Medulla oblongata (tissue), 1 donor: ENCODE data around the gene PITPNB.
A peak's percentile ranks its signal among the peaks of the same experiment; 100 is the strongest.

Experiments used
- DNase-seq: peaks from one replicate; pipeline ENCODE4 v3.0.0-alpha.2; 2015; ENCODE audit errors: extremely low spot score

PITPNB gene

GRCh38 chr22:27880778-27881394 lies 38.2 kb downstream of the PITPNB start:
- peak; percentile 95 for DNase-seq

GRCh38 chr22:27879923-27880322 lies 39.1 kb downstream of the PITPNB start:
- peak; percentile 54 for DNase-seq

GRCh38 chr22:27878541-27878940 lies 40.5 kb downstream of the PITPNB start:
- no peak for DNase-seq

- no peak for DNase-seq
These were observed 41.6 kb downstream of the PITPNB start for GRCh38 chr22:27877501-27877900.

- DNase-seq: peak; percentile 50
These were observed 42.4 kb downstream of the PITPNB start for GRCh38 chr22:27876684-27877083.

GRCh38 chr22:27875951-27876350 lies 43.1 kb downstream of the PITPNB start:
- no peak for DNase-seq

- DNase-seq: no peak
These were observed 44.3 kb downstream of the PITPNB start for GRCh38 chr22:27874764-27875163.

GRCh38 chr22:27874185-27874584 lies 44.9 kb downstream of the PITPNB start:
- DNase-seq: peak; percentile 58

- peak; percentile 69 for DNase-seq
These were observed 45.6 kb downstream of the PITPNB start for GRCh38 chr22:27873472-27873871.

GRCh38 chr22:27872488-27872887 lies 46.6 kb downstream of the PITPNB start:
- DNase-seq: no peak

- no peak for DNase-seq
These were observed 47.6 kb downstream of the PITPNB start for GRCh38 chr22:27871306-27872014.

GRCh38 chr22:27870234-27871191 lies 48.5 kb downstream of the PITPNB start:
- DNase-seq: no peak

GRCh38 chr22:27868732-27869282 lies 50.2 kb downstream of the PITPNB start:
- no peak for DNase-seq

GRCh38 chr22:27867953-27868731 lies 50.9 kb downstream of the PITPNB start:
- DNase-seq: no peak

GRCh38 chr22:27867085-27867952 lies 51.7 kb downstream of the PITPNB start:
- no peak for DNase-seq

- DNase-seq: no peak
These were observed 52.6 kb downstream of the PITPNB start for GRCh38 chr22:27866135-27867084.

GRCh38 chr22:27865496-27865895 lies 53.6 kb downstream of the PITPNB start:
- DNase-seq: no peak

- DNase-seq: no peak
These were observed 55.5 kb downstream of the PITPNB start for GRCh38 chr22:27863556-27863955.

GRCh38 chr22:27863001-27863400 lies 56.1 kb downstream of the PITPNB start:
- DNase-seq: no peak
